PFSK-1 (cell line): ENCODE data around the gene MMP27.

Experiments used
- POLR2AphosphoS5 ChIP-seq: IDR thresholded peaks from 2 replicates; pipeline ENCODE4 v1.6.1; 2012; ENCODE audit warnings: low read depth, mild to moderate bottlenecking, control low read depth, low read length, moderate library complexity
- REST ChIP-seq, 2 experiments: IDR thresholded peaks; 2 replicates each; pipeline versions ENCODE4 v1.6.1 to v1.8.0; 2011 to 2012; ENCODE audit warnings: low read depth in 2 of 2, low read length in 2 of 2, control low read depth in 1 of 2, inconsistent platforms in 1 of 2, mild to moderate bottlenecking in 1 of 2, moderate library complexity in 1 of 2; ENCODE audit not compliant: insufficient read depth in 1 of 2

- TF ChIP-seq REST (IDR thresholded peaks at IDR 0.05; ENCODE audit: insufficient read depth in 1 of 2, low read depth in 2 of 2, low read length in 2 of 2) (no peak), POLR2AphosphoS5 (no peak)
Observed at GRCh38 chr11:102749101-102749722, 43.6 kb upstream of the MMP27 start.
